Brain microvascular endothelial cell (primary cell): Measurements from ENCODE around the gene DYNLT4.
"Not testable (repeated sequence)": the region's sequence is repeated elsewhere in the genome, so short reads cannot be mapped to it uniquely, and the experiment has no call there.

Source experiments
- DNase-seq: peaks from one replicate; pipeline ENCODE4 v3.0.0-alpha.2; 2020
- H3K27ac ChIP-seq: fragments of 250-450 bp; sonication (Bioruptor Pico); 2 replicates; pipeline ENCODE4 v1.5.1; 2020; ENCODE audit warnings: mild to moderate bottlenecking, moderate library complexity
- H3K27me3 ChIP-seq: fragments of 250-450 bp; sonication (Bioruptor Pico); replicated peaks from 2 replicates; pipeline ENCODE4 v1.5.1; 2020; ENCODE audit warnings: mild to moderate bottlenecking
- H3K36me3 ChIP-seq: fragments of 250-450 bp; sonication (Bioruptor Pico); replicated peaks from 2 replicates; pipeline ENCODE4 v1.5.1; 2020; ENCODE audit warnings: mild to moderate bottlenecking
- H3K4me3 ChIP-seq: 2 replicates; pipeline ENCODE4 v1.5.1; 2011; ENCODE audit warnings: low read depth, mild to moderate bottlenecking, control low read depth, low read length, moderate library complexity
- CTCF ChIP-seq: IDR thresholded peaks from 2 replicates; pipeline ENCODE4 v1.5.1; 2011; ENCODE audit warnings: low read depth, mild to moderate bottlenecking, moderate library complexity, low read length, control low read depth, inconsistent platforms; ENCODE audit errors: missing control alignments
- in situ Hi-C: cut with HindIII; loops from 2 replicates; pipeline ENCODE4 v1.10.0; 2017; ENCODE audit warnings: low sequenced_read_pairs, low pct_ligation_motif_present

Gene DYNLT4

DNA sequence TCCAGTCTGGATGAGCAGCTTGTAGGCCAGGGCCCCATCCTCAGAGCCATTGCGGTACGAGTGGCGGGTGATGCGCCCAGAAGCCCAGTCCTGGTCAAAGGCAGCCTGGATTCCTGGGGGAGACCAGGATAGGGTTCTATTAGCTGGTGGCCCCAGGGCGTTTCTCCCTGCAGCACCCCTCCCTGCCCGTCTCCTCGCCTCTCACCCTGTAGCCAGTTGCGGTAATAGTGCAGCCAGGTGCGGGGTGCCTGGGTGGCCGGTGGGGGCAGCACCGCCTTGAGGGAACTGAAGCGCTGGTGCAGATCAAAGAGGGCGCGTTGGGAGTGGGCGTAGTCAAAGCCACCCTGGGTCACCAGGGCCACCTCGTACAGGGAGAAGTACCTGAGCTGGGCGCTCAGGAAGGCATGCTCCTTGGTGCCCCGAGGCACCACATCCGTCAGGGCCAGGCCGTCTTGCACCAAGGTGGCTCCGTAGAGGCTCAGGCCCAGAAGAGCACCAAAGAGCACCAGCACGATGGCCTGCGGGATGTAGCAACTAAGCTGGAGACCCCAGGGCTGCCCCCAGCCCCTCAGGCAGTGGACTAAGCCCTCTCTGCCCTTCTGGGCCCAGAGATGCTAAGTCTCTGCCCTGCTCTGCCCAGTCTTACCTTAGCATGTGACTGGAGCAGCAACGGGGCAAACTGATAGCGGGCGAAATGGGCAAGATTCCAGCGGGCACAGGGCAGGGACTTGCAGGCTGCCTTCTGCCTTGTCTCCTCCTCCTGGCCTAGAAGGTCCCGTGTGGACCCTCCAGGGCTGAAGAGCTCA, 20.2 kb upstream of the DYNLT4 start:
- H3K4me3 ChIP-seq: no peak overlapping the region
- H3K27ac ChIP-seq: no peak overlapping the region
- no peak for TF ChIP-seq CTCF
- in situ Hi-C loops: no loop called here
- H3K27me3 ChIP-seq: no peaks in the 10 kb centered on the region
- DNase-seq: no peak
- no peaks in the 10 kb centered on the region for H3K36me3 ChIP-seq

GRCh38 chr1:44826375-44827196, 19.4 kb upstream of the DYNLT4 start:
- no peak for DNase-seq
- in situ Hi-C loops: no loop called here
- Histone ChIP-seq H3K27ac (no peak overlapping the region), H3K36me3 (no peaks in the 10 kb centered on the region), H3K4me3 (no peak overlapping the region), H3K27me3 (no peaks in the 10 kb centered on the region)
- TF ChIP-seq CTCF: no peak

DNA sequence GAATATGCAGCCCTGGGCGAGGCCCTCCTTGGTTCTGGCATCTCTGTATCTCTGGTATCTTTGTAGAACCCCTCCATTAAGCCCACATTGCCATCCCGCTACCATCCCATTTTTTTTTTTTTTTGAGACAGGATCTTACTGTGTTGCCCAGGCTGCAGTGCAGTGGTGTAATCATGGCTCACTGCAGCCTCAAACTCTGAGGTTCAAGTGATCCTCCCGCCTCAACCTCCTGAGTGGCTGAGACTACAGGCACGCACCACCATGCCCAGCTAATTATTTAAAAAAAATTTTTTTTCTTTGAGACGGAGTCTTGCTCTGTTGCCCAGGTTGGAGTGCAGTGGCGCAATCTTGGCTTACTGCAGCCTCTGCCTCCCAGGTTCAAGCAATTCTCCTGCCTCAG, 17.2 kb upstream of the DYNLT4 start:
- H3K4me3 ChIP-seq, DNase-seq, in situ Hi-C loops, H3K27ac ChIP-seq, H3K36me3 ChIP-seq, H3K27me3 ChIP-seq: not testable (repeated sequence)

DNA sequence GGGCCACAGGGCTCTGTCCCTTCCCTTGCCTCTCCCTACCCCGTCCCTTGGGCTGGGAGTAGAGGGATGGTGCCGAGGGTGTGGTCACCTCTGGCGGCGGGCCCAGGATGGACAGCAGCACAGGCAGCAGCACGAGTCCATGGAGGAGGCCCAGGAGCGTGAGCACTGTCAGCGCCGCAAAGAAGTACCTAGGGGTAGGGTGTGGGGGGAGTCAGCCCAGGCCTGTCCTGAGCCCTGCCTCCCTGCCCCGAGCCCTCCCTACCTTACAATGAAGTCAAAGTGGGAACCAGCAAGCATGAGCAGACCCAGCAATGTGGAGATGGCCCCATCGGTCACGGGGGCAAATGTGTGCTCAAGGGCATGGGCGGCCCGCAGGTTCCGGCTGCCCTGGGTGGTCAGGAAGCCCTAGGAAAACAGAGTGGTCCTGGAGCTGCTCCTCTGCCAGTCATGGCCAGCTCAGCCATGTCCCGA, 15.9 kb upstream of the DYNLT4 start:
- Histone ChIP-seq H3K27me3 (no peaks in the 10 kb centered on the region), H3K27ac (no peak overlapping the region), H3K36me3 (no peaks in the 10 kb centered on the region), H3K4me3 (no peak overlapping the region)
- in situ Hi-C loops: no loop called here
- TF ChIP-seq CTCF: no peak
- no peak for DNase-seq

DNA sequence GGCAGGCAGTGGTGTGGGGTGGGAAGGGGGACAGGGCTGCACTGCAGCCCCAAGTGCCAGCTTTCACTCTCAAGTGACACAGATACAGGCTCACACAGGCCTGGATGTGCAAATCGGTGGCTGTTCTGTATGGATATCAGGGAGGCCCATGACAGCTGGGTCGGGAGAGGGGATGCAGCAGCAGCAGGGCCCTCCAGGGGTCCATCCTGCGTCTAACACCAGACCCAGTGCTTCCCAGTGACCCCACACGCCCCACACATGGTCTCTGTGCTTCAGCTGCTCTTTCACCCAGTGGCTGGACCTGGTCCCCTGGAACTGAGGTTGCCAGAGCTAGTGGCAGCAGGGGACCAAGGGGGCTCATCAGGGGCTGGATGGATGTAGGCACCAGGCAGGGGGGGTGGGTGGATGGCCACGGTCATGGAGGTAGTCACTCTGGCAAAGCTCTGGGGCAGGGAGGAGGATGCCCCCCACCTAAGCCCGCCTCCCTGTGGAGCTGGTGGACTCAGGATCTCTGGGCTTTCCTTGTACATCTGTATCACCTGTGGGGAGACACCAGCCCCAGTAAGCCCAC, 15.1 kb upstream of the DYNLT4 start:
- no peak overlapping the region for H3K4me3 ChIP-seq
- H3K27me3 ChIP-seq: no peaks in the 10 kb centered on the region
- TF ChIP-seq CTCF: no peak
- in situ Hi-C loops: no loop called here
- no peak for DNase-seq
- no peak overlapping the region for H3K27ac ChIP-seq
- no peaks in the 10 kb centered on the region for H3K36me3 ChIP-seq

DNA sequence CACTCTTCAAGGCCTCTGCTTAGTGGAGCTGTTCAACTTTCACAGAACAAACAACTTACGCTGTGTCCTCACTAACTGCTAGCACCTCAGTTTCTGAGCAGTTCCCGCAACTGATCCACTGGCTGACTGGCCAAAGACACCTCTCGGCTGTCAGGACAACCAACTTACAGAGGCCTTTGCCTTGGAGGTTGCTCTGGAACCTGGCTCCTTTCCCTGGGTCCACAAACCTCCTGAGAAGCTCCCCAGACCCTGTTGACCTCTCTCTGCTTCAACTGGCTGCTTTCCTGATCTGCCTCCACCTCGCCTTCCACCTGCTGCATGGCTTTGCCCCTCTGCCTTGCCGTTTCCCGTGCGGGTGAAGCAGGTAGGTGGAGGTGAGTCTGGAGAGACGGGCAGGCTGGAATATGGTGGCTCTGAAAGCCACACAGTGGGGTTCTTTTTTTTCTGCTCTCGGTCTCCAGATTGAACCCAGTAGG, 14.1 kb upstream of the DYNLT4 start:
- no peak for TF ChIP-seq CTCF
- H3K27ac ChIP-seq: no peak overlapping the region
- H3K27me3 ChIP-seq: no peaks in the 10 kb centered on the region
- no peaks in the 10 kb centered on the region for H3K36me3 ChIP-seq
- no peak for DNase-seq
- H3K4me3 ChIP-seq: no peak overlapping the region
- in situ Hi-C loops: no loop called here
